C4-2B (cell line): ENCODE results near the gene TUBB3.

Experiments used
- CTCF ChIP-seq: fragments of 450-650 bp; conservative IDR thresholded peaks from 2 replicates; pipeline ENCODE4 v1.5.1; 2017; ENCODE audit warnings: mild to moderate bottlenecking
- ZFX ChIP-seq: fragments of 450-650 bp; IDR thresholded peaks from 2 replicates; pipeline ENCODE4 v1.6.1; 2017

GRCh38 chr16:89906140-89907025 is 16.8 kb upstream of the TUBB3 start:
- no peak for TF ChIP-seq ZFX
- no peak for TF ChIP-seq CTCF
